ENCODE results near the gene DNAH17.

DNA sequence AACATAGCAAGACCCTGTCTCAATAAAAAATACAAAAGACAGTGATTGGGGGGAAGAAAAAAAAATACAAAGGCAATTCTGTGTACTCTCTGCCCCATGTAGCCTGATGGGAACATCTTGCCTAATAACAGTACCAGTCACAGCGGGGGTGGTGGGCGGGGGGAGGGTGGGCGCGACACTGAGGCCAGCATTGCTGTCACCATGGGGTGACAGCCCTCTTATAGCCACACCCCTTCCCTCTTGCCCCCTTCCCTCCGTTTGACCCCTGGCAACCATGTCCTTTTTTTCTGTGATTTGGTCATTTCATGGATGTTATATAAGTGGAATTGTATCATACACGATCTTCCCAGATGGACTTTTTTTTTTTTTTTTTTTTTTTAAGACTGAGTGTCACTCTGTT is 80.9 kb downstream of the DNAH17 start:
- TF ChIP-seq, protein P1, sequence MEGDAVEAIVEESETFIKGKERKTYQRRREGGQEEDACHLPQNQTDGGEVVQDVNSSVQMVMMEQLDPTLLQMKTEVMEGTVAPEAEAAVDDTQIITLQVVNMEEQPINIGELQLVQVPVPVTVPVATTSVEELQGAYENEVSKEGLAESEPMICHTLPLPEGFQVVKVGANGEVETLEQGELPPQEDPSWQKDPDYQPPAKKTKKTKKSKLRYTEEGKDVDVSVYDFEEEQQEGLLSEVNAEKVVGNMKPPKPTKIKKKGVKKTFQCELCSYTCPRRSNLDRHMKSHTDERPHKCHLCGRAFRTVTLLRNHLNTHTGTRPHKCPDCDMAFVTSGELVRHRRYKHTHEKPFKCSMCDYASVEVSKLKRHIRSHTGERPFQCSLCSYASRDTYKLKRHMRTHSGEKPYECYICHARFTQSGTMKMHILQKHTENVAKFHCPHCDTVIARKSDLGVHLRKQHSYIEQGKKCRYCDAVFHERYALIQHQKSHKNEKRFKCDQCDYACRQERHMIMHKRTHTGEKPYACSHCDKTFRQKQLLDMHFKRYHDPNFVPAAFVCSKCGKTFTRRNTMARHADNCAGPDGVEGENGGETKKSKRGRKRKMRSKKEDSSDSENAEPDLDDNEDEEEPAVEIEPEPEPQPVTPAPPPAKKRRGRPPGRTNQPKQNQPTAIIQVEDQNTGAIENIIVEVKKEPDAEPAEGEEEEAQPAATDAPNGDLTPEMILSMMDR (conservative IDR thresholded peaks at IDR 0.05) = no peak
- TF ChIP-seq EZH2 (IDR thresholded peaks at IDR 0.05; ENCODE audit: low read depth) = no peak
